GM19035 (cell line): Measurements from ENCODE around the gene DNM2.
"Not testable (repeated sequence)": the region's sequence is repeated elsewhere in the genome, so short reads cannot be mapped to it uniquely, and the experiment has no call there.

Source experiments
- ATAC-seq: cut with Tn5 transposase; IDR thresholded peaks from one replicate; pipeline ENCODE4 v1.9.1; 2021; ENCODE audit not compliant: unreplicated experiment

The DNM2 gene

DNA sequence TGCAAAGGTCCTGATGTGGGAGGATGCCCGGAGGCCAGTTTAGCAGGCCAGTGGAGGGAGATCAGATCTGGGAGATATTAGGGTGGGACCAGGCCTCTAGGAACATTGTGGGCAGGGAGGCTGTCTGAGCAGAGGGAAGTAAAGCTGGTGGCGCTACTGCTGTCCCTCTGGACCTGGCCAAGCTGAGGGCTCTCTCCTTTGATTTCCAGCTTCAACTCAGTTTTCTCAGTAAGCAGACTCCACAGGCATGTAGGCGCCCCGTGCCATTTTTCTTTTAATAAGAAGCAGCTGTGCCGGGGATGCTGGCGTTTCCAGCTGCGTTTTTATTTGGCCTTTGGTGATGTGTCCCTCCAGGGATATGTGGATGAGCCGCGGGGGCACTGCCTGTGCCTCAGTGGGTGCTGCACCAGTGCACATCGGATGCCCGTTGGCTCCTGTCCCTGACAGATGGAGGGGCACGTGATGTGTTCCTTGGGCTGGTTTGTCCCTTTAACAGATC is 6.7 kb downstream of the DNM2 start:
- ATAC-seq = no peak

GRCh38 chr19:10725415-10725814 is 7.5 kb downstream of the DNM2 start:
- no peak for ATAC-seq

GRCh38 chr19:10726268-10726667 is 8.4 kb downstream of the DNM2 start:
- no peak for ATAC-seq

DNA sequence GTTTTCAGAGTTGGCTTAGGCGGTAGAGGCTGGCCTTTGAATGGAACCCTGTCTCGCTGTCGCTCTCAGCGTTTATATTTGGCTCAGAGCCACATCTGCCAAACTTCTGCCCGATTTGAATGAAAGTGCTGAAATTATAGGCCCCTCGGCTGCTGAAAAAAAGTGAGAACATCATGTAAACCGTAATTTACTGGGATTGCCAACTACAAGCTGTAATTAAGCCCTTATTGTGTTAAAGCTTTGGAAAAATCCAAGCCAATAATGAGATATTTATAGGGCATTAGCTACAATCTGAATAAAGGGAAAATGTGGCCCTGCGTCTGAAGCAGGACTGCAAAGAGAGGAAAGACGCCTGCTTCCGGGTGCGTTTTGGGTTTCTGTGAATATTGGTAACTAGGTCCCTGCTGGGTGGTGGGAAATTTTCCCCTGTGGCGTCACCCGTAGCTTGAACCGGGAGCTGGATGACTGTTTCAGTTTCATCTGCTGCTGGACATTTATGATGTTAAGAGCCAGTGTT is 9.9 kb downstream of the DNM2 start:
- ATAC-seq = no peak

GRCh38 chr19:10729411-10729810 is 11.5 kb downstream of the DNM2 start:
- ATAC-seq = no peak

GRCh38 chr19:10730932-10731331 is 13.1 kb downstream of the DNM2 start:
- no peak for ATAC-seq

- ATAC-seq = no peak
Measured at GRCh38 chr19:10735741-10736140, 17.9 kb downstream of the DNM2 start.

DNA sequence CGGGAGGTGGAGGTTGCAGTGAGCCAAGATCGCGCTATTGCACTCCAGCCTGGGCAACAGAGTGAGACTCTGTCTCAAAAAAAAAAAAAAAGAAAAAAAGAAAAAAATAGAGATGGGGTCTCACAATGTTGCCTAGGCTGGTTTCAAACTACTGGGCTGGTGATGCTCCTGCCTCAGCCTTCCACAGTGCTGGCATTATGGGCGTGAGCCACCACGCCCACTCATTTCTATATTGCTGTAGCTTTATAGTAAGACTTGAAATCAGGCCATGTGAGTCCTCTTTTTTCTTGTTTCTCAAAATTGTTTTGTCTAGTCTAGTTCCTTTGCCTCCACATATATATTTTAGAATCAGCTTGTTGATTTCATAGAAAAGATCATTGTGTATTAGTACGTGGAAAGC is 18.3 kb downstream of the DNM2 start:
- no peak for ATAC-seq

DNA sequence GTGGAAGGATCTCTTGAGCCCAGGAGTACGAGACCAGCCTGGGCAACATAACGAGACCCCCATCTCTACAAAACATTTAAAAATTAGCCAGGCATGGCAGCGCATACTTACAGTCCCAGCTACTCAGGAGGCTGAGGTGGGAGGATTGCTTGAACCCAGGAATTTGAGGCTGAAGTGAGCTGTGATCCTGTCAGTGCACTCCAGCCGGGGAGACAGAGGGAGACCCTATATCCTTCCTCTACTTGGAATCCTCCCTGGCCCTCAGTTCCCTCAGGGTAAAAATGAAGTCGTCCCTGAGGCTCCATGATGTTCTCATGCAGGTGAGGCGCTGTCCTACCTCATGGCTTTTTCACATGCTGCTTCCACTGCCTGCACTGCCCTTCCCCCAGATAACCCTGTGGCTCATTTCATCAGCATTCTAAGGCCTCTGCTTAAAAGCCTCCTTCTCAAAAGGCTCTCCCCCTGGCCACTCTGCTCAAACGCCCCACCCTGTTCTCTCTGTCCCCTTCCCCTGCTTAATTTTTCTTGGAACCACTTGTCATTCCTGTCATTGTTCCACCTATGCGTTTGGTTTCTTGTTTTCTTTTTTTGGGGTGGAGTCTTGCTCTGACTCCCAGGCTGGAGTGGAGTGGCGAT is 19.2 kb downstream of the DNM2 start:
- no peak for ATAC-seq

DNA sequence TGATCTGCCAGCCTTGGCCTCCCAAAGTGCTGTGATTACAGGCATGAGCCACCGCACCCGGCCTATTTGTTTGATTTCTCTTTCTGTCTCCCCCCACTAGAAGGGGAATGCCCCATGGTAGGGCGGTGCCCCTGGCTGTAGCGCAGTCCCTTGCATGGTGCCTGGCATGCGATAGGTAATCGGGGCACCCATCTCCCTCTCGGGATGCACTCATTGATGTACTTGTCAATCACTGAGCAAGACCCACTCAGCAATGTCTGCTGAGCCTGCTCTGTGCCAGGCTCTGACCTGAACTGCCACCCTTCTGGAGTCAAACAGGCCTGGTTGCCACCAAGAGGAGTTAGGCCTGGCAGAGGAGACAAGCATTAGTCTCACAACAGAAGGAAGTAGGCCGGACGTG is 19.8 kb downstream of the DNM2 start:
- ATAC-seq = no peak

GRCh38 chr19:10740798-10741197 is 22.9 kb downstream of the DNM2 start:
- ATAC-seq = no peak

DNA sequence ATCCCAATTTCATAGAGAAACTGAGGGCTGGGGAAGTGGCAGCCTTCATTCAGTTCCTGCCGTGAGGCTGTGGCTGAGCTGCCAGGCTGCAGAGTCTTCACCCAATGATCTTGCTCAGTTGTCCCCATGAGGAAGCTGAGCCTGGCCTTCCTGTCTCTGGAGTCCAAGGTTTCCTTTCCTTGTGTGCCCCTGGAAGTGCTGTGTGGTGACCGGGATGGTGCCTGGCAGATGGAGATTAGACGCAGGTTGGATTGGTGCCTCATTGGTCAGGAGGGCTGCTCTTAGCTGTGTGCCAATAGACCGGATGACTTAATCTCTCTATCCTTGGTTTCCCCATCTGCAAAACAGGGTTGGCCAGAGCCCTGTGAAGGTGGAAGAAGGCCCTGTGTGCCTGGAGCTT is 24.6 kb downstream of the DNM2 start:
- no peak for ATAC-seq

GRCh38 chr19:10744253-10744798 is 26.4 kb downstream of the DNM2 start:
- ATAC-seq = no peak

GRCh38 chr19:10744801-10745293 is 27.0 kb downstream of the DNM2 start:
- no peak for ATAC-seq

- not testable (repeated sequence) for ATAC-seq
Measured at GRCh38 chr19:10746437-10746836, 28.6 kb downstream of the DNM2 start.

DNA sequence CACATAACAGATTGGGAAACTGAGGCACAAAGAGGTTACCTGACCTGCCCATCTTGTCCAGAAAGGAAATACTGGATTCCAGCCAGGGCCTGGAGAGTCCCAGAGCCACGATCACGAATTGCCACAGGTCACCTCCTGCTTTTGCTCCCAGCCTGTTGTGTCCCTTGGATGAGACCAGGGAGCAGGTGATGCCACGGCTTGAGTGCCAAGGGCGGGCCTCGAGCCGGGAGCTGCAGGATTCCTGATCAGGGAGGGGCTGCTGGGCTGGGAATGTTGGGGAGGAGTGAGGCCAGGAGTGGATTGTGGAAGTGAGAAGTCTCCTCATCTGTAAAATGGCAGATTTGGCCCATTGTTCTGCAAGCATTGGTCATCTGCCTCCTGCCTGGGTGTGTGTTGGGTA is 29.4 kb downstream of the DNM2 start:
- ATAC-seq = no peak

DNA sequence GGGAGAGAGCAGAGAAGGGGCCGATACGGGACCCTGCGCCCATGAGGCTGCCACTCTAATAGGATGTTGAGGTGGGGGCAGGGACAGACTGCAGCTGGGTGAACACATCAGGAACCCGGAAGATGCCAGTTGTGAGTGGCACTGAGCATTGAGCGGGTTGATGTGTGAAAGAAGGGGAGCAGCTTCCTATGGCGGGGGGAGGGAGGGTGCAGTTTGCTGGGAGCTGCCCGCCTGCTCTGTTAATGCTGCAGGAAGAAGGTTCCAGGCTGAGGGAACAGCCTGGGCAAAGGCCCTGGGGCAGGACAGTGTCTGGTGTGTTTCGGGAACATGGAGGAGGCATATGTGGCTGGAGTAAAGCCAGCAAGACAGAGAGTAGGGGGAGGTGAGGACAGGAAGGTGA is 29.8 kb downstream of the DNM2 start:
- ATAC-seq = no peak

GRCh38 chr19:10748195-10748926 is 30.5 kb downstream of the DNM2 start:
- ATAC-seq = no peak

- ATAC-seq = no peak
Measured at GRCh38 chr19:10748927-10749434, 31.1 kb downstream of the DNM2 start.

DNA sequence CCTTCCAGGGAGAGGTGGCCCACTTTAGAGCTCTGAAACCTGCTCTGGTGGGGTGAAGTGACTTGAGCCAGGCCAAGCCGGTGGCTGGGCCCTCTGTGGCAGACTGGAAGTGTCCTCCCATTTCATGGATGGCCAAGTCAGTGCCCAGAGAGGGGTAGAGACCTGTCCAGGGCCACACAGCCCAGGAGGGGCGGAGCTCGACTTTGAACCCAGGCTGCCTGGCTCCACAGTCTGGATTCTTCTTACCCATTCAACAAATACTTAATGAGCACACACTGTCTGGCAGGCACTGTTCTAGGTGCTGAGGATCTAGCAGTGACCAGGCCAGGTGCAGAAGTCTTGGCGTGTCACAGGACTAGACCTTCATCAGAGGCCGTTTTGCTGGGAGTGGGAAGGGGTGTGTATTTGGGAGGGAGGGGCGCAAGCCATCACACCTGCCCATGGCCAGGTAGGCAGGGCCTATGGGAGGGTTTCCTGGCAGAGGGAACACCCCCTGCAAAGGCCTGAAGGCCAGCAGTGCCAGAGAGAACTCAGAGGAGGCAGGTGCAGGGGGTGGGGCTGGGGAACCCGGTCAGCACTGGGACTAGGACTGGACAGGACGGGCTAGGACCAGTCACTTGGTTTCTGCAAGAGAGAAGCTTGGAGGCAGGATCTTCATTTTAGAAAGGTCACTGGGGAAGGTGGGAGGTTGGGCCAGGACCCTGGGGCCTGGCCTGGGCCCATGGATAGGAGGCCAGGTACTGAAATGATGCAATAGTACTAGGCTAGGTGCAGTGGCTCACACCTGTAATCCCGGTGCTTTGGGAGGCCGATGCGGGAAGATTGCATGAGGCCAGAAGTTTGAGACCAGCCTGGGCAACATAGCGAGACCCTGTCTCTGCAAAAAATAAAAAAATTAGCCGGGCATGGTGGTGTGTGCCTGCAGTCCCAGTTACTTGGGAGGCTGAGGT is 31.8 kb downstream of the DNM2 start:
- ATAC-seq = no peak
